Prostate gland (tissue), 2 donors: ENCODE measurements around the gene RALGPS2. TPM values are rescaled to one million over a fixed set of nuclear protein-coding genes. Genes with fewer than 3 reads are reported as not detected.

ENCODE experiments used
- DNase-seq: peaks from one replicate; pipeline ENCODE4 v3.0.0-alpha.2; 2019; ENCODE audit warnings: low spot score
- H3K27ac ChIP-seq, 2 donors: fragments of 200-600 bp; sonication (generic); 2 replicates each; pipeline ENCODE4 v1.5.1; 2017 to 2019
- H3K27me3 ChIP-seq: fragments of 200-600 bp; sonication (generic); replicated peaks from 2 replicates; pipeline ENCODE4 v1.5.1; 2019; ENCODE audit not compliant: insufficient read depth
- H3K36me3 ChIP-seq, 2 donors: fragments of 200-600 bp; sonication (generic); 1 replicate in 1 of 2; 2 replicates in 1 of 2; pipeline versions ENCODE4 v1.5.1 to v1.8.1; 2017 to 2019
- H3K4me1 ChIP-seq: fragments of 200-600 bp; sonication (generic); replicated peaks from 2 replicates; pipeline ENCODE4 v1.5.1; 2019
- H3K4me3 ChIP-seq, 2 donors: fragments of 200-600 bp; sonication (generic); 2 replicates each; pipeline ENCODE4 v1.5.1; 2017 to 2019
- H3K9me3 ChIP-seq: fragments of 200-600 bp; sonication (generic); 2 replicates; pipeline ENCODE4 v1.5.1; 2017
- CTCF ChIP-seq, 4 experiments: fragments of 200-600 bp in 2 of 4; fragments of 450-650 bp in 2 of 4; sonication (generic) in 2 of 4; IDR thresholded peaks; 1 replicate in 3 of 4; 2 replicates in 1 of 4; pipeline ENCODE4 v1.5.1; 2016 to 2019; ENCODE audit warnings: antibody characterized with exemption in 4 of 4, mild to moderate bottlenecking in 2 of 4, moderate library complexity in 2 of 4
- POLR2A ChIP-seq: fragments of 450-650 bp; IDR thresholded peaks from one replicate; pipeline ENCODE4 v1.6.1; 2016; ENCODE audit warnings: antibody characterized with exemption, mild to moderate bottlenecking
- POLR2AphosphoS5 ChIP-seq: sonication (generic); formaldehyde crosslinking; IDR thresholded peaks from one replicate; pipeline ENCODE4 v1.6.1; 2017; ENCODE audit warnings: antibody characterized with exemption
- WGBS: methylation state at CpG from one replicate; pipeline ENCODE4 v1.1.5; 2018; 5-methylcytosine and 5-hydroxymethylcytosine counted together
- intact Hi-C: fragments of 100-400 bp; cut with DNase I; formaldehyde crosslinking; loops from one replicate; pipeline ENCODE4 v1.14.2; 2022
- total RNA-seq, 2 donors: library from RNA; depleted of rRNA; stranded (reverse); fragments of >200 nt; gene quantifications; one replicate each; pipeline ENCODE4 v1.1.0, GENCODE V29; 2016

Gene RALGPS2
- total RNA-seq = 10 to 100 TPM; 25.6 to 26.2 TPM

- peak within 1 kb of the TSS; percentile 92 to 95 for H3K4me3 ChIP-seq
- H3K27ac ChIP-seq = peak within 1 kb of the TSS; percentile 96 to 97
- no peaks in the 10 kb centered on the region for H3K4me1 ChIP-seq
- WGBS = 5% methylated on average over 17 of the region's 90 CpGs
- no peaks in the 10 kb centered on the region for H3K9me3 ChIP-seq
- DNase-seq = peak; percentile 63
- H3K36me3 ChIP-seq = no peaks in the 10 kb centered on the region
- intact Hi-C loops = loop anchor here (2.0 kb wide), 1 partner anchor 28 kb away; no protein-coding TSS in a partner anchor
- no peaks in the 10 kb centered on the region for H3K27me3 ChIP-seq
- peak; percentile 27 for TF ChIP-seq POLR2AphosphoS5
- TF ChIP-seq CTCF (IDR thresholded peaks at IDR 0.05) = no peak
- peak; percentile 75 for TF ChIP-seq POLR2A
Observed at GRCh38 chr1:178724728-178725465, at the start of gene RALGPS2. Gene RALGPS2, plus strand, starts transcription at chr1:178725244. Its CDS starts 51,521 bp downstream, at chr1:178776765.

GRCh38 chr1:178679237-178679636 is 45.8 kb upstream of the RALGPS2 start:
- no peaks in the 10 kb centered on the region for H3K9me3 ChIP-seq
- intact Hi-C loops = no loop called here
- H3K4me3 ChIP-seq = no peak overlapping the region
- H3K27me3 ChIP-seq = no peaks in the 10 kb centered on the region
- TF ChIP-seq CTCF (IDR thresholded peaks at IDR 0.05) = no peak
- no peak for TF ChIP-seq POLR2AphosphoS5
- no peak for TF ChIP-seq POLR2A
- H3K36me3 ChIP-seq = no peaks in the 10 kb centered on the region
- no peaks in the 10 kb centered on the region for H3K4me1 ChIP-seq
- no peak overlapping the region for H3K27ac ChIP-seq
- no peak for DNase-seq
- WGBS = 80% methylated on average over 2 of the region's 2 CpGs

- WGBS = 33% methylated on average over 2 of the region's 2 CpGs
- Histone ChIP-seq H3K27me3 (no peaks in the 10 kb centered on the region), H3K9me3 (no peaks in the 10 kb centered on the region), H3K4me3 (no peak overlapping the region), H3K27ac (no peak overlapping the region), H3K36me3 (no peaks in the 10 kb centered on the region), H3K4me1 (no peaks in the 10 kb centered on the region)
- DNase-seq = no peak
- intact Hi-C loops = no loop called here
- no peak for TF ChIP-seq CTCF (IDR thresholded peaks at IDR 0.05)
- no peak for TF ChIP-seq POLR2A
- no peak for TF ChIP-seq POLR2AphosphoS5
Observed at GRCh38 chr1:178682429-178682828, 42.6 kb upstream of the RALGPS2 start.

DNA sequence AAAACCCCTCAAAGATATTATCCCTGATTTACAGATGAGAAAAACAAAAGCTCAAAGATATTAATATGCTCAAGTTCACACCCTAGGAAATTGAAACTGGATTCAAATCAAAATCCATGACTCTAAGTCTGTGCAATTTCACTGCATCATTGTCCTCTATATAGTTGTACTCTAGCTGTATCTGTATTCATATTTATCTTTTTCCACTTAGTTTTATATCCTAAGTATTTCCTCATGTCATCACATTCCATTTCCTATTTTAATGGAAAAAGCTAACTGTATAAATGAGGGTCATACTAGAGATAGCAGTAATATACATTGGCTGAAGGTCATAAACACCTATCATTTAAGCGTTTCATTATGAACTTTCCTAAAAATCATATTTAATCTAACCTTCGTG is 42.2 kb upstream of the RALGPS2 start:
- H3K9me3 ChIP-seq = no peaks in the 10 kb centered on the region
- H3K27me3 ChIP-seq = no peaks in the 10 kb centered on the region
- no peak overlapping the region for H3K4me3 ChIP-seq
- no peak for DNase-seq
- intact Hi-C loops = no loop called here
- 60% methylated on average over 2 of the region's 2 CpGs for WGBS
- no peaks in the 10 kb centered on the region for H3K36me3 ChIP-seq
- TF ChIP-seq POLR2AphosphoS5 = no peak
- no peak for TF ChIP-seq CTCF (IDR thresholded peaks at IDR 0.05)
- no peak for TF ChIP-seq POLR2A
- no peak overlapping the region for H3K27ac ChIP-seq
- H3K4me1 ChIP-seq = no peaks in the 10 kb centered on the region

- no peaks in the 10 kb centered on the region for H3K4me1 ChIP-seq
- H3K27me3 ChIP-seq = no peaks in the 10 kb centered on the region
- H3K4me3 ChIP-seq = no peak overlapping the region
- H3K36me3 ChIP-seq = no peaks in the 10 kb centered on the region
- DNase-seq = no peak
- H3K9me3 ChIP-seq = no peaks in the 10 kb centered on the region
- H3K27ac ChIP-seq = no peak overlapping the region
- TF ChIP-seq CTCF (IDR thresholded peaks at IDR 0.05) = no peak
- TF ChIP-seq POLR2AphosphoS5 = no peak
- TF ChIP-seq POLR2A = no peak
- 91% methylated on average over 2 of the region's 2 CpGs for WGBS
- intact Hi-C loops = no loop called here
Observed at GRCh38 chr1:178683291-178683690, 41.8 kb upstream of the RALGPS2 start.
